CD14-positive monocyte (primary cell): ENCODE data around the gene ECHDC1. TPM values are rescaled to one million over a fixed set of nuclear protein-coding genes. Genes with fewer than 3 reads are reported as not detected.
"Not testable (repeated sequence)": the region's sequence is repeated elsewhere in the genome, so short reads cannot be mapped to it uniquely, and the experiment has no call there.

Experiments
- DNase-seq, 3 donors: peaks; one replicate each; pipeline ENCODE4 v3.0.0-alpha.2; 2011 to 2022
- H2AFZ ChIP-seq: 2 replicates; pipeline ENCODE4 v1.6.0; 2012; ENCODE audit warnings: mild to moderate bottlenecking, low read depth, low read length, inconsistent platforms; ENCODE audit not compliant: insufficient read depth, poor library complexity, severe bottlenecking
- H3K27ac ChIP-seq, 2 donors: 1 replicate in 1 of 2; 2 replicates in 1 of 2; pipeline ENCODE4 v1.5.1; 2012 to 2013; ENCODE audit warnings: low read length in 2 of 2, control low read depth in 1 of 2, inconsistent platforms in 1 of 2, low read depth in 1 of 2, mild to moderate bottlenecking in 1 of 2
- H3K27me3 ChIP-seq, 2 donors: one replicate each; pipeline versions ENCODE4 v1.6.0 to v1.6.1; 2011 to 2013; ENCODE audit warnings: low read length in 2 of 2; ENCODE audit not compliant: control insufficient read depth in 2 of 2, insufficient read depth in 2 of 2
- H3K36me3 ChIP-seq, 2 donors: replicated peaks in 1 of 2; 1 replicate in 1 of 2; 2 replicates in 1 of 2; pipeline versions ENCODE4 v1.5.1 to v1.6.1; 2012 to 2013; ENCODE audit warnings: low read length in 2 of 2, control low read depth in 1 of 2, inconsistent platforms in 1 of 2, mild to moderate bottlenecking in 1 of 2; ENCODE audit not compliant: insufficient read depth in 2 of 2, control insufficient read depth in 1 of 2
- H3K4me1 ChIP-seq, 2 donors: 1 replicate in 1 of 2; 2 replicates in 1 of 2; pipeline versions ENCODE4 v1.5.1 to v1.6.1; 2012 to 2013; ENCODE audit warnings: low read length in 2 of 2, control low read depth in 1 of 2, inconsistent platforms in 1 of 2, mild to moderate bottlenecking in 1 of 2, moderate library complexity in 1 of 2; ENCODE audit not compliant: insufficient read depth in 2 of 2, control insufficient read depth in 1 of 2
- H3K4me2 ChIP-seq: replicated peaks from 2 replicates; pipeline ENCODE3; 2012; ENCODE audit warnings: low read length, moderate library complexity, mild to moderate bottlenecking; ENCODE audit not compliant: poor library complexity, severe bottlenecking; ENCODE audit errors: extremely low read depth
- H3K4me3 ChIP-seq, 3 experiments: fragments of 200-600 bp in 1 of 3; sonication (generic) in 1 of 3; replicated peaks in 1 of 3; 1 replicate in 2 of 3; 2 replicates in 1 of 3; pipeline ENCODE4 v1.5.1; 2011 to 2013; ENCODE audit warnings: low read length in 3 of 3, mild to moderate bottlenecking in 3 of 3, control low read depth in 2 of 3, low read depth in 2 of 3, inconsistent platforms in 1 of 3, moderate library complexity in 1 of 3
- H3K79me2 ChIP-seq: 2 replicates; pipeline ENCODE4 v1.6.0; 2012; ENCODE audit warnings: mild to moderate bottlenecking, control low read depth, inconsistent platforms, low read length, moderate library complexity; ENCODE audit not compliant: insufficient read depth
- H3K9ac ChIP-seq: 2 replicates; pipeline ENCODE4 v1.6.0; 2017; ENCODE audit warnings: low read length, mild to moderate bottlenecking; ENCODE audit not compliant: insufficient read depth, poor library complexity, severe bottlenecking
- H3K9me3 ChIP-seq, 2 donors: replicated peaks in 1 of 2; 1 replicate in 1 of 2; 2 replicates in 1 of 2; pipeline versions ENCODE4 v1.5.1 to v1.6.1; 2012 to 2013; ENCODE audit warnings: low read length in 2 of 2, control low read depth in 1 of 2; ENCODE audit not compliant: control insufficient read depth in 1 of 2, insufficient read depth in 1 of 2
- H4K20me1 ChIP-seq: 2 replicates; pipeline ENCODE4 v1.6.0; 2012; ENCODE audit warnings: mild to moderate bottlenecking, low read length, control low read depth, moderate library complexity; ENCODE audit not compliant: insufficient read depth
- H3K27ac Mint-ChIP-seq, 7 donors: one replicate each; pipeline ENCODE4 v1.8.0; 2020; ENCODE audit warnings: mild to moderate bottlenecking in 7 of 7, mixed read lengths in 7 of 7, moderate library complexity in 6 of 7, inconsistent platforms in 2 of 7
- H3K27me3 Mint-ChIP-seq, 3 donors: one replicate each; pipeline ENCODE4 v1.8.0; 2021 to 2022; ENCODE audit warnings: low read depth in 3 of 3, mild to moderate bottlenecking in 3 of 3, mixed read lengths in 3 of 3, moderate library complexity in 3 of 3, inconsistent platforms in 1 of 3
- H3K36me3 Mint-ChIP-seq, 2 donors: one replicate each; pipeline ENCODE4 v1.8.0; 2020; ENCODE audit warnings: mixed read lengths in 2 of 2, inconsistent platforms in 1 of 2, mild to moderate bottlenecking in 1 of 2
- H3K4me1 Mint-ChIP-seq: one replicate; pipeline ENCODE4 v1.8.0; 2020; ENCODE audit warnings: mild to moderate bottlenecking, mixed read lengths
- H3K4me3 Mint-ChIP-seq, 2 donors: one replicate each; pipeline ENCODE4 v1.8.0; 2020; ENCODE audit warnings: mild to moderate bottlenecking in 2 of 2, mixed read lengths in 2 of 2, moderate library complexity in 1 of 2
- H3K9me3 Mint-ChIP-seq, 7 donors: one replicate each; pipeline ENCODE4 v1.8.0; 2020 to 2022; ENCODE audit warnings: mixed read lengths in 7 of 7, mild to moderate bottlenecking in 6 of 7, moderate library complexity in 6 of 7, inconsistent platforms in 2 of 7
- CTCF ChIP-seq: fragments of 200-600 bp; IDR thresholded peaks from one replicate; pipeline ENCODE4 v1.8.0; 2022; ENCODE audit warnings: antibody characterized with exemption, mild to moderate bottlenecking
- WGBS: methylation state at CpG from one replicate; pipeline ENCODE4 v1.1.5; 2013; ENCODE audit warnings: missing lambda C conversion rate; ENCODE audit not compliant: insufficient coverage; 5-methylcytosine and 5-hydroxymethylcytosine counted together
- intact Hi-C, 2 donors: fragments of 100-400 bp; cut with micrococcal nuclease; formaldehyde crosslinking; loops; one replicate each; pipeline versions ENCODE4 v1.15.0 to v1.15.1; 2023
- polyA plus RNA-seq, 3 donors: library from polyadenylated mRNA; depleted of rRNA in 1 of 3; unstranded in 2 of 3; stranded (reverse) in 1 of 3; fragments of 300-500 nt in 2 of 3; fragments of >200 nt in 1 of 3; fragmentation: Illumina TruSeq in 2 of 3; gene quantifications; 1 replicate in 2 of 3; 2 replicates in 1 of 3; pipeline ENCODE4 v1.2.3, GENCODE V29; 2012 to 2021

Gene ECHDC1
- polyA plus RNA-seq, 3 donors: 36.4 to 104 (median 102) TPM

GRCh38 chr6:127338936-127339335 is 4.5 kb downstream of the ECHDC1 start:
- no peak for DNase-seq
- Histone ChIP-seq H3K4me2 (no peak overlapping the region), H3K4me3 (no peak overlapping the region), H2AFZ (no peak overlapping the region), H3K4me1 (peaks cover 42 to 63% of the 10 kb centered on the region in 2 donors), H4K20me1 (peaks cover 10% of the 10 kb centered on the region), H3K27ac (no peak overlapping the region), H3K27me3 (no peaks in the 10 kb centered on the region), H3K36me3 (no peaks in the 10 kb centered on the region), H3K79me2 (peaks cover 100% of the 10 kb centered on the region), H3K9me3 (no peaks in the 10 kb centered on the region), H3K9ac (no peak overlapping the region)
- intact Hi-C loops: no loop called here
- peaks cover 35% of the 10 kb centered on the region for H3K4me1 Mint-ChIP-seq
- TF ChIP-seq CTCF: no peak
- WGBS: no CpG with 5 or more reads among the region's 1 CpG
- peaks cover 10% of the 10 kb centered on the region in 2 donors for H3K36me3 Mint-ChIP-seq
- no peaks in the 10 kb centered on the region for H3K9me3 Mint-ChIP-seq
- H3K27me3 Mint-ChIP-seq: no peaks in the 10 kb centered on the region
- H3K27ac Mint-ChIP-seq: peak overlapping the region in 1 of 7 donors; percentile 26
- H3K4me3 Mint-ChIP-seq: no peak overlapping the region

- Mint-ChIP-seq H3K27ac (peak overlapping the region; percentile 80 to 93 (median 86)), H3K27me3 (no peaks in the 10 kb centered on the region), H3K36me3 (peaks cover 12 to 14% of the 10 kb centered on the region in 2 donors), H3K4me3 (no peak overlapping the region), H3K9me3 (peaks cover 0 to 2% (median 0%) of the 10 kb centered on the region in 7 donors), H3K4me1 (peaks cover 55% of the 10 kb centered on the region)
- no peak overlapping the region for H3K9ac ChIP-seq
- H3K79me2 ChIP-seq: peaks cover 91% of the 10 kb centered on the region
- 81% methylated on average over 2 of the region's 4 CpGs for WGBS
- H3K27me3 ChIP-seq: no peaks in the 10 kb centered on the region
- H2AFZ ChIP-seq: peak overlapping the region; percentile 1
- peaks cover 30 to 50% of the 10 kb centered on the region in 2 donors for H3K4me1 ChIP-seq
- no peaks in the 10 kb centered on the region for H3K9me3 ChIP-seq
- H3K4me3 ChIP-seq: peak overlapping the region in 1 of 3 experiments; percentile 55
- H3K27ac ChIP-seq: peak overlapping the region; percentile 47 to 64
- peak in 1 of 3 donors; percentile 23 for DNase-seq
- intact Hi-C loops: no loop called here
- peaks cover 12% of the 10 kb centered on the region for H4K20me1 ChIP-seq
- H3K4me2 ChIP-seq: peak overlapping the region; percentile 13
- TF ChIP-seq CTCF: no peak
- peaks cover 18 to 27% of the 10 kb centered on the region in 2 donors for H3K36me3 ChIP-seq
Observed at GRCh38 chr6:127332383-127332961, 10.9 kb downstream of the ECHDC1 start.

GRCh38 chr6:127331256-127331655 is 12.2 kb downstream of the ECHDC1 start:
- Histone ChIP-seq H3K79me2 (peaks cover 87% of the 10 kb centered on the region), H4K20me1 (peaks cover 18% of the 10 kb centered on the region), H3K27ac (peak overlapping the region in 1 of 2 donors; percentile 11), H3K36me3 (peaks cover 29 to 39% of the 10 kb centered on the region in 2 donors), H3K4me1 (peaks cover 28 to 46% of the 10 kb centered on the region in 2 donors)
- intact Hi-C loops, H3K9me3 Mint-ChIP-seq, H3K4me2 ChIP-seq, H3K27me3 ChIP-seq, DNase-seq, H3K9me3 ChIP-seq, H3K4me3 Mint-ChIP-seq, H3K4me3 ChIP-seq, H2AFZ ChIP-seq, H3K27me3 Mint-ChIP-seq, H3K9ac ChIP-seq: not testable (repeated sequence)
- Mint-ChIP-seq H3K4me1 (peaks cover 46% of the 10 kb centered on the region), H3K36me3 (peaks cover 14 to 18% of the 10 kb centered on the region in 2 donors), H3K27ac (peak overlapping the region in 6 of 7 donors; percentile 3 to 82 (median 67))
- no CpG with 5 or more reads among the region's 3 CpGs for WGBS
